Ovary (tissue), 3 donors: ENCODE measurements around the gene RHOV.

Experiments used
- CTCF ChIP-seq, 3 donors: fragments of 450-650 bp in 2 of 3; fragments of 200-600 bp in 1 of 3; IDR thresholded peaks; one replicate each; pipeline versions ENCODE4 v1.5.1 to v1.8.0; 2016 to 2022; ENCODE audit warnings: antibody characterized with exemption in 3 of 3, mild to moderate bottlenecking in 1 of 3
- EP300 ChIP-seq: sonication (generic); formaldehyde crosslinking; IDR thresholded peaks from one replicate; pipeline ENCODE4 v1.6.1; 2017; ENCODE audit warnings: antibody characterized with exemption
- POLR2A ChIP-seq: fragments of 450-650 bp; IDR thresholded peaks from one replicate; pipeline ENCODE4 v1.6.1; 2017; ENCODE audit warnings: antibody characterized with exemption, mild to moderate bottlenecking, moderate library complexity
- donor health status: DM: no; HTN: no; CAD: no.

- no peak for TF ChIP-seq POLR2A
- TF ChIP-seq CTCF (IDR thresholded peaks at IDR 0.05): no peak
- no peak for TF ChIP-seq EP300
These were observed 48.2 kb downstream of the RHOV start for GRCh38 chr15:40825661-40826422.
